A549 (cell line): ENCODE results near the gene UMODL1. TPM values are rescaled to one million over a fixed set of nuclear protein-coding genes. Genes with fewer than 3 reads are reported as not detected.

Experiments used
- ATAC-seq, 2 experiments: fragments of 200-7000 bp in 1 of 2; fragments of >200 bp in 1 of 2; cut with Nextera tagmentation in 1 of 2; cut with Tn5 transposase in 1 of 2; 3 replicates each; pipeline versions ENCODE4 v1.8.0 to v1.9.1; 2018 to 2020; ENCODE audit warnings: mild to moderate bottlenecking in 1 of 2, moderate library complexity in 1 of 2
- CTCF ChIA-PET: fragments of 300-600 bp; sonication (Branson Sonifier 250); formaldehyde crosslinking; extraction: SDS; loops from one replicate; lab custom pipeline; 2021; ENCODE audit warnings: antibody characterized with exemption, inconsistent platforms; lab: Yijun Ruan, JAX
- POLR2A ChIA-PET: fragments of 350-600 bp; formaldehyde crosslinking; extraction: SDS; loops from one replicate; lab custom pipeline; 2021; ENCODE audit warnings: antibody characterized with exemption, inconsistent platforms; lab: Yijun Ruan, JAX
- DNase-seq, 2 experiments: peaks; one replicate each; pipeline versions ENCODE4 v3.0.0 to v3.0.0-alpha.2; 2011 to 2016; ENCODE audit warnings: low read depth in 1 of 2, low spot score in 1 of 2
- FAIRE-seq: peaks from 2 replicates; lab custom pipeline; 2011; peaks lifted over from hg19 to GRCh38; lab: Jason Lieb, UNC
- H3K27ac ChIP-seq, 2 experiments: fragments of >200 bp; sonication (Bioruptor Twin); formaldehyde crosslinking; 3 replicates each; pipeline ENCODE4 v1.5.1; 2016 to 2017
- H3K4me1 ChIP-seq: fragments of >200 bp; sonication (Bioruptor Twin); formaldehyde crosslinking; 3 replicates; pipeline ENCODE4 v1.6.1; 2016
- H3K4me2 ChIP-seq: fragments of >200 bp; sonication (Bioruptor Twin); formaldehyde crosslinking; 3 replicates; pipeline ENCODE4 v1.6.1; 2016
- H3K4me3 ChIP-seq: fragments of >200 bp; sonication (Bioruptor Twin); formaldehyde crosslinking; 3 replicates; pipeline ENCODE4 v1.5.1; 2016
- H3K9me3 ChIP-seq: fragments of >200 bp; sonication (Bioruptor Twin); formaldehyde crosslinking; 3 replicates; pipeline ENCODE4 v1.6.1; 2016
- BCL3 ChIP-seq: fragments of >200 bp; sonication (Bioruptor Twin); formaldehyde crosslinking; IDR thresholded peaks from 3 replicates; pipeline ENCODE4 v1.6.1; 2016
- CBX2 ChIP-seq: fragments of 200-600 bp; sonication (generic); IDR thresholded peaks from 2 replicates; pipeline ENCODE4 v1.6.1; 2016; ENCODE audit warnings: low read depth, mild to moderate bottlenecking, borderline replicate concordance
- CEBPB ChIP-seq, 2 experiments: fragments of >200 bp in 1 of 2; sonication (Bioruptor Twin) in 1 of 2; formaldehyde crosslinking in 1 of 2; IDR thresholded peaks; 2 replicates each; pipeline ENCODE4 v1.6.1; 2012 to 2016
- CHD2 ChIP-seq: fragments of 150-350 bp; IDR thresholded peaks from 2 replicates; pipeline ENCODE4 v1.6.1; 2014; ENCODE audit warnings: low read length; ENCODE audit not compliant: partially characterized antibody
- CTCF ChIP-seq: fragments of >200 bp; sonication (Bioruptor Twin); formaldehyde crosslinking; IDR thresholded peaks from 3 replicates; pipeline ENCODE4 v1.5.1; 2016
- FOSB ChIP-seq: fragments of 250-450 bp; sonication (Bioruptor Pico); IDR thresholded peaks from 2 replicates; pipeline ENCODE4 v1.5.0; 2020; ENCODE audit warnings: mild to moderate bottlenecking, moderate library complexity
- HDAC2 ChIP-seq: fragments of 200-600 bp; sonication (generic); IDR thresholded peaks from 2 replicates; pipeline ENCODE4 v1.6.1; 2016
- NPAS2 ChIP-seq: fragments of 250-450 bp; sonication (Bioruptor Pico); IDR thresholded peaks from 2 replicates; pipeline ENCODE4 v1.8.0; 2022; ENCODE audit warnings: mild to moderate bottlenecking, moderate library complexity, borderline replicate concordance
- PHF8 ChIP-seq: fragments of 200-600 bp; sonication (generic); IDR thresholded peaks from 2 replicates; pipeline ENCODE4 v1.6.1; 2016; ENCODE audit warnings: low read depth, mild to moderate bottlenecking, antibody characterized with exemption, moderate library complexity, borderline replicate concordance
- RCOR1 ChIP-seq: fragments of 150-350 bp; IDR thresholded peaks from 2 replicates; pipeline ENCODE4 v1.6.1; 2014; ENCODE audit warnings: antibody characterized with exemption, low read length, low read depth
- SMC3 ChIP-seq: fragments of >200 bp; sonication (Bioruptor Twin); formaldehyde crosslinking; IDR thresholded peaks from 3 replicates; pipeline ENCODE4 v1.6.1; 2018; ENCODE audit warnings: inconsistent platforms
- TFCP2L1 ChIP-seq: fragments of 250-450 bp; sonication (Bioruptor Pico); IDR thresholded peaks from 2 replicates; pipeline ENCODE4 v1.5.0; 2021; ENCODE audit warnings: mild to moderate bottlenecking
- ZSCAN20 ChIP-seq: fragments of 250-450 bp; sonication (Bioruptor Pico); IDR thresholded peaks from 2 replicates; pipeline ENCODE4 v1.8.0; 2022; ENCODE audit warnings: mild to moderate bottlenecking, moderate library complexity
- WGBS: methylation state at CpG from one replicate; pipeline ENCODE4 v1.1.6; 2017; ENCODE audit errors: missing lambda C conversion rate; 5-methylcytosine and 5-hydroxymethylcytosine counted together
- polyA plus RNA-seq, 4 experiments: library from polyadenylated mRNA; depleted of rRNA in 3 of 4; stranded (reverse); fragments of >200 nt; fragmentation: RNase III in 1 of 4; extraction: RNeasy Plus Mini Kit Qiagen cat#74134 plus additional on column Dnase treatment in 1 of 4; gene quantifications; 2 replicates in 3 of 4; 3 replicates in 1 of 4; pipeline ENCODE4 v1.2.3, GENCODE V29; 2011 to 2017
- TF ChIP-seq, protein P1 (sequence below): IDR thresholded peaks from 2 replicates; pipeline ENCODE4 v1.6.1; 2012
- TF ChIP-seq, protein P2 (sequence below): fragments of 150-350 bp; IDR thresholded peaks from 2 replicates; pipeline ENCODE4 v1.6.1; 2014; ENCODE audit warnings: low read depth, mild to moderate bottlenecking, low read length

UMODL1 gene
- polyA plus RNA-seq, 2 of the 4 experiments (the other 2 are of a cell fraction) = not detected

- ATAC-seq (no peak), DNase-seq (no peak), FAIRE-seq (no peak)
- ChIA-PET POLR2A (no interaction called here), CTCF (interaction anchor here (1.2 to 1.8 kb wide), 3 partner anchors 58 to 80 kb away, joined by 4 read pairs; no protein-coding TSS in a partner anchor)
- Histone ChIP-seq H3K9me3 (no peaks in the 10 kb centered on the region), H3K4me3 (no peak overlapping the region), H3K4me2 (no peak overlapping the region), H3K4me1 (peaks cover 5% of the 10 kb centered on the region; the same call in 2 of the 3 replicates), H3K27ac (no peak overlapping the region)
- TF ChIP-seq, protein P1, sequence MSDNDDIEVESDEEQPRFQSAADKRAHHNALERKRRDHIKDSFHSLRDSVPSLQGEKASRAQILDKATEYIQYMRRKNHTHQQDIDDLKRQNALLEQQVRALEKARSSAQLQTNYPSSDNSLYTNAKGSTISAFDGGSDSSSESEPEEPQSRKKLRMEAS = no peak
- TF ChIP-seq TFCP2L1 (no peak), CEBPB (IDR thresholded peaks at IDR 0.05) (no peak), PHF8 (no peak), BCL3 (no peak), CTCF (no peak), CHD2 (no peak), CBX2 (no peak), SMC3 (no peak), ZSCAN20 (CRISPR knock-in tag) (no peak)
- whole genome bisulfite sequencing = 49% methylated on average over 12 of the region's 12 CpGs
Observed at GRCh38 chr21:42037943-42038342, 33.2 kb upstream of the UMODL1 start.

GRCh38 chr21:42038393-42038792 lies 32.7 kb upstream of the UMODL1 start:
- no peak for FAIRE-seq
- ChIA-PET POLR2A (no interaction called here), CTCF (interaction anchor here (1.2 to 2.4 kb wide), 4 partner anchors 57 to 79 kb away, joined by 4 to 6 read pairs (median 4); no protein-coding TSS in a partner anchor)
- WGBS = 87% methylated on average over 10 of the region's 10 CpGs
- no peak for DNase-seq
- Histone ChIP-seq H3K4me3 (no peak overlapping the region), H3K4me1 (peaks cover 5% of the 10 kb centered on the region; the same call in 2 of the 3 replicates), H3K4me2 (no peak overlapping the region)
- ATAC-seq = no peak
- TF ChIP-seq, protein P2, sequence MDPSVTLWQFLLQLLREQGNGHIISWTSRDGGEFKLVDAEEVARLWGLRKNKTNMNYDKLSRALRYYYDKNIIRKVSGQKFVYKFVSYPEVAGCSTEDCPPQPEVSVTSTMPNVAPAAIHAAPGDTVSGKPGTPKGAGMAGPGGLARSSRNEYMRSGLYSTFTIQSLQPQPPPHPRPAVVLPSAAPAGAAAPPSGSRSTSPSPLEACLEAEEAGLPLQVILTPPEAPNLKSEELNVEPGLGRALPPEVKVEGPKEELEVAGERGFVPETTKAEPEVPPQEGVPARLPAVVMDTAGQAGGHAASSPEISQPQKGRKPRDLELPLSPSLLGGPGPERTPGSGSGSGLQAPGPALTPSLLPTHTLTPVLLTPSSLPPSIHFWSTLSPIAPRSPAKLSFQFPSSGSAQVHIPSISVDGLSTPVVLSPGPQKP = no peak
- TF ChIP-seq NPAS2 (CRISPR knock-in tag) = no peak
- TF ChIP-seq HDAC2 = no peak
- TF ChIP-seq, all 56 proteins: peak for 0
- Histone ChIP-seq H3K27ac (no peak overlapping the region), H3K9me3 (no peaks in the 10 kb centered on the region)

GRCh38 chr21:42038826-42039425 lies 32.2 kb upstream of the UMODL1 start:
- no peak for ATAC-seq
- Histone ChIP-seq H3K4me3 (no peak overlapping the region), H3K9me3 (no peaks in the 10 kb centered on the region), H3K27ac (no peak overlapping the region)
- no peak for FAIRE-seq
- CTCF ChIA-PET = interaction anchor here (1.4 to 2.4 kb wide), 3 partner anchors 57 to 77 kb away, joined by 4 to 6 read pairs (median 4); no protein-coding TSS in a partner anchor
- no peak for TF ChIP-seq FOSB (CRISPR knock-in tag)
- no peak for TF ChIP-seq RCOR1
- TF ChIP-seq, all 56 proteins: peak for 0
- WGBS = 82% methylated on average over 8 of the region's 8 CpGs
- POLR2A ChIA-PET = no interaction called here
- DNase-seq = no peak
- no peak overlapping the region for H3K4me2 ChIP-seq
- H3K4me1 ChIP-seq = peaks cover 5% of the 10 kb centered on the region; the same call in 2 of the 3 replicates
